GM18519 (cell line): ENCODE data around the gene NOTCH2.

Source experiments
- ATAC-seq: cut with Tn5 transposase; IDR thresholded peaks from one replicate; pipeline ENCODE4 v1.9.1; 2021; ENCODE audit warnings: mild to moderate bottlenecking, moderate library complexity; ENCODE audit not compliant: unreplicated experiment, low FRiP score

The NOTCH2 gene

DNA sequence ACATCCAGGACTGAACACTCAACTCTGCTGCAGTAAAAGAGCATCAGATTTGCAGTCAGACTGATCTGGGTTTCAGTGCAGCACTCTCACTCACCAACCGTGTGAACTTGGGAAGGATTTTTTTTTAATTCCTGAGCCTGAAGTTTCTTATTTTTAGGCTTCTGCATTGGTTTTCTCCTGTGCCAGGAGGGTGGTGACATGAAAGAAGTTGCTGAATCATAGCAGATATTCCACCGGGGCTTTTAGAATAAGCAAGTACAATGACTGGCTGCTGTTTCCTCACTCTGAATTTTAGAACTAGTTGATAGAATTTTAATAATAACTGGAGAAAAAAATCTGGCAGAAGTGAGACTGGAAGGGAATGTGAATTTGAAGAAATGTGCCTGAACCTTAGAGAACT, 184.8 kb downstream of the NOTCH2 start:
- no peak for ATAC-seq

DNA sequence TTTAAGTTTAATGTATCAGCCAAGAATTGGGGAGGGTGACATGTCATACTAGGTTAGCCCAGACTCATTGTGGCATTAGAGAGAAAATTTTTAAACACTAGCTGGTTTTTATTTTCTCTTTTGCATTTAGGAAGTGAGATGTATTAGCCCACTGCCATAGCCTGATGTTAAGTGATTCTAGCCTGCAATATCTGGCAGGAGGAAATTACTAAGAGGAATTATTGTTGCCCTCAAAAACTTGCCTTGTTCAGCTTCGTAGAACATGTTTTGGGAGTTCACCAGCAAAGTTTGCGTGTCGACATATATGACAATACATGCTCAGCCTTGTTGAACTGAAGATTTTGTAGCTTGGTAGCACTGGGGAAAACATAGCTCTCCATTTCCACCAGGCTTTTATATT, 185.6 kb downstream of the NOTCH2 start:
- no peak for ATAC-seq

- no peak for ATAC-seq
Measured at GRCh38 chr1:119882132-119883049, 187.1 kb downstream of the NOTCH2 start.

DNA sequence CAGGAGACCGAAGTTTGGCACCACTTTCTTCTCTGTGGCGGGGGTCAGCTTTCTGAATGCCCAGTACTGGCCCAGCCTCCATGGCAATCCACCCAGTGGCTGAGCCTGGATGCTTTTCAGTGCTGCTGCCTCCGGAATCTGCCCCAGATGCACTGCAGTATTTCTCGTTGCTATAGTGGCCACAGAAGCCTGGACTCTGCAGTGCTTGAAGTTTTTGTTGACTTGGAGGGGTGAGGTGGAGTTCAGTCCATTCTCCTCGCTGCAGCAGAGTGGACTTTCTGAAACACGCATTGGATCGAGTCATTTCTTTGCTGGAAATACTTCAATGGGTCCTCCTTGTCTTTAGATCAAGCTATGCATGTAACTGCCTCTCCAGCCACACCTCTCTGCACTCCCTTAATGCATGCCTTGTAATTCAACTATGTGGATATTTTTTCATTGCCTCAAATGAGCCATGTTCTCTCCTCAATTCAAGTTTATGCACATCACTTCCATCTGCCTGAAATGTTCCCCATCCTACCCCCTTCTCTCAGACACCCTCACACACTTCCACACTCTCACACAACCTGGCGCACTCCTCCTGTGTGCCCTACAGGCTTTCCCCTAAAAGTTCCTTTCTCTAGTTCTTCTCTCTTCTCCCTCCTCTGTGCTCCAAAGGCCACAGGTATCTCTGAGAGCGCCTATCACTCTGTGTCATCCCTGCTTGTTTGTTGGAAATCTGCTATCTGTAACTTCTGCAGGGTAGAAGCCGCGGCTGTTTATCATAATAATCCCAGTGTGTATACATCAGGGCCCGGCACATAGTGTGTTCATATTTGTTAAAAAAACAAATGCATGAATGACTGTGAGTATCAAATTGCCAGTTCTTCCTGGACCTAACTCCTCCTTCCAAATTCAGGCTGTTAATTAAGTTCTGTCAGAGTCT, 189.7 kb downstream of the NOTCH2 start:
- ATAC-seq, result no peak

DNA sequence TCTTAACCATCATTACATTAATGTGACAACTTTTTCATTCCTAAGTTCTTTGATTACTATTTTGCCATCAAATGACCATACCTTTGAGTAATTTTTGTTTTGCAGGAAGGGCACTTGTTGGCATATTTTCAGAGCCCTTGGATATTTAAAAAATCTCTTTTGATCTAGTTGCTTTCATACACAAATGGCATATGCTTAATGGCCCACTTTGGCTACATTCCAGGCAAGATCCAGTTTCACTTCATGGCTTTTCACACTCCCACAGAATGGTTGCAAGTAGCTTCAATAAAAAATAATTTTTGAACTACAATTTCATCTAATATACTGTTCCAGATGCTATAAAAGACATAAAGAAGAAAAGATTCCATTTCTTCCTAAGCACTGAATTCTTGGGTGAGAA, 191.3 kb downstream of the NOTCH2 start:
- ATAC-seq, result no peak

GRCh38 chr1:119874186-119874585, 195.3 kb downstream of the NOTCH2 start:
- ATAC-seq, result no peak

DNA sequence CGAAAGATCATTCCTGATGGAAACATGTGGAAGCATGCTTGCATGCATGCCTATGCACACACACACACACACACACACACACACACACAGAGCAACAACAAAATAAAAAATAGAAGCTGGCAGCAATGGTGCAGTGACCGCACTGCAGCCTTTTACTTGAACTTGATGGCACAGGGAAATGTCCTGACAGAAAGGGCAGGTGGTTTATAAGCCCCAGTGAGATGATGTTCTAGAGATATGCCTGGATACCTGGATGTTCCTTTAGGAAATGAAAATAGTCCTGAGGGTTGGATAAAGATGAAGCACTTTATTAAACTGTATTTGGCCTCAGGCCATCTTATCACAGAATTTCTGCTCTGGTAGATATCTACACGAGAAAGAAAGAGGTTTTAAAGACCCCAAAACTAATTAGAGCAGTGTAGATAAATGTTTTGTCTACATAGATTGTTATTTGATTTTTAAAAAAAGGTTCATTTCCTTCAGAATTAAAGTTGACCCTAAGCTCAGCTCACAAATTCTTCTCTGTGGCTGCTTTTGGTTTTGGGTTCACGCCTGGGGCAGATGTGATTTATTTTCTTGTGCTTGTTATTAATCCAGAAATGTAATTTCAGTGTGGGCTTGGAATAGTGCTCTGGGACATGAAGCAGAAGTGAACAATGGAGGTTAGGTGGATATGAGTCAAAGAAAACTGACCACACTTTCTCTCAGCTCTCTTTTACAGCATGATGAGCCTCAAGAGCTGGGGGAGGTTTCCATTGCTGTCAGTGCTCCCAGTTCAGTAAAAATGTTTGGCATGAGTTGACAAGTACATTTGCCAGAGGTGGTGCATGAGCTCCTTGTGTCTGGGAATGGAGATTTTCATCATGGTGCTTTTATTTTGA, 196.1 kb downstream of the NOTCH2 start:
- ATAC-seq, result no peak

GRCh38 chr1:119871881-119872280, 197.6 kb downstream of the NOTCH2 start:
- ATAC-seq, result no peak

DNA sequence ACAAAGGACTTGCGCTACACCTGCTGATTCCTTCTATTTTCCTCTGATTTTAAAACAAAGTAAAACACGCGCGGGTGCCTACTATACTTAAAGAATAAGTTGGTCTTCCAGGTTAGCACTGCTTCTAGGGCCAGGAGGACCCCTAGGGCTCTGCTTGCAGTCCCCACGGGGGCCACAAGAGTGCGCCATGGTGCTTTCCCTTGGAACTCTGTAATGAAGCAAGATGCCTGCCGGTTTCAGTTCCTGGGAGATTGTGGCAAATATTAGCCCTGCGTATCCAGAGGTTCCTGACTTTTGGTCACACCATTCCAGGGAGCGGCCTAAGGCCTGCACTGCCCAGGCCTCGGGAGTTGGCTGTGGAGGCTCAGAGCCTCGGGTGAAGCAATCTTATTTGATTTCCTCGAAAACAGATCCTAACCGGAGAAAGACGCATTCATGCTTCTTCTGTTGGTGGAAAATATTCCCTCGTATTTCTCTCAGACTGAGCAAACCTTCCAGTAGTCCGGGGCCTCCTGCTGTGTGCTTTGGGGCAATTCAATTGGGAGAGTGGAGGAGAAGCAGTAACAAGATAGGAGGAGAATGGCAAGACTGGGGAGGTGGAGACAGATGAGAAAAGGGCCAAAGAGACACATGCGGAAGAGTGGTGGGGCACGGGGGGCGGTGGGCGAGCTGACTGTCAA, 198.4 kb downstream of the NOTCH2 start:
- no peak for ATAC-seq

DNA sequence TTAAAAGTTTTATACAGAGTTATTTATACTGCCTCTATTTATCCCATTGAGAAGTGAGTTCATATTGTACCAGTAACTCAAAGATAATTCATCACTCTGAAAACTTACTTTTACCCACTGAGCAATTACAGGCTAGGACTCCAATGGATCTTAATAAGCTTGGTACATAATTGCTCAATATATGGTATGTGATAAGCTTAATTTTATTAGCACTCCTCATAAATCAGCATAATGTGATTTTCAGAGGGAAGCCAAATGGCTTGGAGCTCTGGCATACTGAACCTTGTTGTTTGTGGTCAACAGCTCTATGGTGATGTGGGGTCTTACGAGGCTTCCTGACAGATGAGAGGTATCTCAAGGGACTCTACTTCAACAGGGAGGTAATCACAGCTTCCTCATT, 199.5 kb downstream of the NOTCH2 start:
- ATAC-seq, result no peak

- no peak for ATAC-seq
Measured at GRCh38 chr1:119868176-119868575, 201.3 kb downstream of the NOTCH2 start.

DNA sequence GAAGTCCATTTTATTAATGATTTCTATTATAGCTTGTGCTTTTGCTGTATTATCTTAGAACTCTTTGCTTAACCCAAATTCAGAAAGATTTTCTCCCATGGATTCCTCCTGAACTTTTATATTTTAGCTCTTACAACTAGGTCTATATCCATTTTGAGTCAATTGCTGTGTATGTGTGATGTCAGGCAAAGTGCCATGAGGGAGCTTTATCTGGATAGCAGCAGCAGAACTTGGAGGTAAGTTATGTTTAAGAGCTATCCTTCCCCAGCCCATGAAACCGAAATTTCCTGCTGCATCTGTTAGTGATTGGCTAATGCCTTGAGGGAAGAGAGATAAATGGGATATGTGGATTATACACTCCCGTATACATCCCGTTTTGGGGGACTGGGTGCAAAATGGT, 203.0 kb downstream of the NOTCH2 start:
- no peak for ATAC-seq

DNA sequence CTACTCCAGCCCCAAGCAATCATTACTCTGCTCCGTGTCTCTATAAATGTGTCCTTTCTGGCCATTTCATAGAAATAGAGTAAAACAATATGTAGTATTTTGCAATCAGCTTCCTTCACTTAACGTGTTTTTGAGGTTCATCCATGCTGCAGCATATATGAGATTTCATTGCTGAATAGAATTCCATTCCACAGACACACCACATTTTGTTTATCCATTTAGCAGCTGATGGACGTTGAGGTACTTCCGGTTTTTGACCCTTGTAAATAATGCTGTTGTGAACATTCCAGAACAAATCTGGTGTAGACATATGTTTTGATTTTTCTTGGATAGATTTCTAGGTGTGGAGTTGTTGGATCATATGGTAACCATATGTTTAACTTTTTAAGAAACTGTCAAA, 203.8 kb downstream of the NOTCH2 start:
- no peak for ATAC-seq

GRCh38 chr1:119862276-119862675, 207.2 kb downstream of the NOTCH2 start:
- ATAC-seq, result no peak
